CD4-positive, alpha-beta memory T cell (primary cell): Measurements from ENCODE around the gene APBA2. TPM values are rescaled to one million over a fixed set of nuclear protein-coding genes. Genes with fewer than 3 reads are reported as not detected.

Experiments
- CTCF ChIA-PET: fragments of 350-600 bp; sonication (Branson Sonifier 250); formaldehyde crosslinking; loops from one replicate; lab custom pipeline; 2021; ENCODE audit warnings: inconsistent platforms; ENCODE audit not compliant: partially characterized antibody; lab: Charles Lee
- POLR2A ChIA-PET: fragments of 350-600 bp; sonication (Branson Sonifier 250); formaldehyde crosslinking; loops from one replicate; lab custom pipeline; 2021; ENCODE audit not compliant: partially characterized antibody; lab: Charles Lee
- DNase-seq, 5 donors: peaks; one replicate each; pipeline versions ENCODE4 v3.0.0 to v3.0.0-alpha.2; 2020 to 2022; ENCODE audit warnings: mixed read lengths in 1 of 5
- H3K27ac ChIP-seq: one replicate; pipeline ENCODE4 v1.7.0; 2013; ENCODE audit warnings: low read depth, low read length
- H3K27me3 ChIP-seq: 2 replicates; pipeline ENCODE4 v1.7.0; 2013; ENCODE audit warnings: mild to moderate bottlenecking, low read length, moderate library complexity; ENCODE audit not compliant: insufficient read depth
- H3K36me3 ChIP-seq: 2 replicates; pipeline ENCODE4 v1.7.0; 2013; ENCODE audit warnings: mild to moderate bottlenecking, low read length, moderate library complexity; ENCODE audit not compliant: insufficient read depth
- H3K4me1 ChIP-seq: 2 replicates; pipeline ENCODE4 v1.7.0; 2013; ENCODE audit warnings: mild to moderate bottlenecking, low read length, moderate library complexity; ENCODE audit not compliant: insufficient read depth
- H3K4me3 ChIP-seq, 2 donors: one replicate each; pipeline ENCODE4 v1.7.0; 2013; ENCODE audit warnings: low read length in 2 of 2, mild to moderate bottlenecking in 1 of 2
- H3K9me3 ChIP-seq, 2 donors: one replicate each; pipeline ENCODE4 v1.7.0; 2013; ENCODE audit warnings: low read length in 2 of 2, control low read depth in 1 of 2; ENCODE audit not compliant: control insufficient read depth in 1 of 2
- H3K27ac Mint-ChIP-seq, 7 donors: one replicate each; pipeline ENCODE4 v1.8.0; 2020 to 2021; ENCODE audit warnings: mixed read lengths in 7 of 7, mild to moderate bottlenecking in 6 of 7, inconsistent platforms in 3 of 7, moderate library complexity in 3 of 7
- H3K27me3 Mint-ChIP-seq, 2 donors: one replicate each; pipeline ENCODE4 v1.8.0; 2020 to 2021; ENCODE audit warnings: mixed read lengths in 2 of 2
- H3K36me3 Mint-ChIP-seq, 2 donors: one replicate each; pipeline ENCODE4 v1.8.0; 2020 to 2021; ENCODE audit warnings: mixed read lengths in 2 of 2, inconsistent platforms in 1 of 2, mild to moderate bottlenecking in 1 of 2
- H3K4me1 Mint-ChIP-seq, 4 donors: one replicate each; pipeline ENCODE4 v1.8.0; 2020 to 2021; ENCODE audit warnings: mixed read lengths in 4 of 4, mild to moderate bottlenecking in 1 of 4
- H3K4me3 Mint-ChIP-seq, 8 donors: one replicate each; pipeline ENCODE4 v1.8.0; 2020 to 2021; ENCODE audit warnings: mixed read lengths in 8 of 8, mild to moderate bottlenecking in 7 of 8, moderate library complexity in 6 of 8, inconsistent platforms in 3 of 8
- H3K9me3 Mint-ChIP-seq, 8 donors: one replicate each; pipeline ENCODE4 v1.8.0; 2020 to 2021; ENCODE audit warnings: mixed read lengths in 8 of 8, mild to moderate bottlenecking in 5 of 8, inconsistent platforms in 3 of 8, moderate library complexity in 1 of 8
- intact Hi-C: fragments of 100-400 bp; cut with micrococcal nuclease; formaldehyde crosslinking; loops from one replicate; pipeline ENCODE4 v1.15.1; 2023
- polyA plus RNA-seq, 2 donors: library from polyadenylated mRNA; unstranded; fragments of 300-500 nt; fragmentation: Illumina TruSeq; gene quantifications; one replicate each; pipeline ENCODE4 v1.2.3, GENCODE V29; 2021
- total RNA-seq, 2 experiments: library from RNA; stranded (reverse); gene quantifications; one replicate each; pipeline ENCODE4 v1.2.3, GENCODE V29; 2021

APBA2 gene
- total and polyA plus RNA-seq, 4 experiments from 2014 or later: 11.1 to 57.3 (median 40.4) TPM

DNA sequence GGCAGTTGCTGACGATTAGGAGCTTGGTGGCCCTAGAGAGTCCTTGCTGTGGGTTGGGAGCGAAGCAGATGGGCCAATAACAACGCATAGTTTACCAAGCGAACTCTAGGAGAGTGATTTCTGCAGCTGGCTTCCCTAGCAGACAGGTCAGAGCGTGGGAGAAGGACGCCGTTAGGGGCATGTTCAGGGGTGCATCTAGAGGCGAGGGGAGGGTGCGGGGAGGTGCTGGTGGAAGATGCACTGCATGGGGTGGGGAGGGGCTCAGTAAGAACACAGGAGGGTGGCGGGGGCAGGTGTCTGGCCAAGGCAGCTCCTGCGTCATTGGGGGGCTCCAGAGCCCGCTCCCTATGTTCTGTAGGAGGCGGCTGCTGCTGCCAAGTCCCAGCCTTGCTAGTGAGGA, 8.9 kb downstream of the APBA2 start:
- peaks cover 0 to 1% (median 0%) of the 10 kb centered on the region in 8 donors for H3K9me3 Mint-ChIP-seq
- Histone ChIP-seq H3K4me3 (no peak overlapping the region), H3K9me3 (no peaks in the 10 kb centered on the region), H3K4me1 (peaks cover 32% of the 10 kb centered on the region), H3K27me3 (no peaks in the 10 kb centered on the region), H3K27ac (no peak overlapping the region), H3K36me3 (no peaks in the 10 kb centered on the region)
- no peak for DNase-seq
- H3K27me3 Mint-ChIP-seq: no peaks in the 10 kb centered on the region
- intact Hi-C loops: no loop called here
- peak overlapping the region in 1 of 7 donors; percentile 41 for H3K27ac Mint-ChIP-seq
- CTCF ChIA-PET: interaction anchor here (0.9 kb wide), 1 partner anchor 41 kb away, joined by 3 read pairs; no protein-coding TSS in a partner anchor
- H3K4me3 Mint-ChIP-seq: no peak overlapping the region
- peaks cover 0 to 5% of the 10 kb centered on the region in 2 donors for H3K36me3 Mint-ChIP-seq
- POLR2A ChIA-PET: interaction anchor here (0.9 to 1.3 kb wide), 2 partner anchors 8 to 39 kb away, joined by 3 to 4 read pairs; no protein-coding TSS in a partner anchor
- H3K4me1 Mint-ChIP-seq: peaks cover 34 to 60% (median 43%) of the 10 kb centered on the region in 4 donors

DNA sequence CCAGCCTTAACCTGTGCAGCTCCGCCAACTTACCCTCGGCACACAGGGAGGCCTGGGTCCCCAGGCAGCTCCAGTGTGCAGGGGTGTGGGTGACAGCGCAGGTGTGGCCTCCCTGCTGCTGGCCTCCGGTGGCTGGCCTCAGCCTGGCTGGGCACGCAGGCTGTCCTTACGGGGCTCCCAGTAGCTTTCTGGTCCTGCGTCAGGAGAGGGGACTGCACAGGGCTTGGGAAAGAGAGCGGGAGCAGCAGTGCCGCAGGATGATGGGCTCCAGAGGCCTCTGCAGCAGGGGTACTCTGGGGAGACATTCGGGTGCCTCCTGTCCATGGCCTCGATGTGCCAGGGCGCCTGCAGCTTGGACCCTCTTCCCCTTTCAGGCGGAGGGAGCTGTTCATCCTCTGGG, 9.4 kb downstream of the APBA2 start:
- H3K4me3 ChIP-seq: no peak overlapping the region
- no peak for DNase-seq
- H3K27me3 Mint-ChIP-seq: no peaks in the 10 kb centered on the region
- intact Hi-C loops: no loop called here
- no peak overlapping the region for H3K4me3 Mint-ChIP-seq
- peaks cover 29 to 56% (median 39%) of the 10 kb centered on the region in 4 donors for H3K4me1 Mint-ChIP-seq
- no peak overlapping the region for H3K27ac Mint-ChIP-seq
- H3K27ac ChIP-seq: no peak overlapping the region
- no peaks in the 10 kb centered on the region for H3K36me3 ChIP-seq
- H3K4me1 ChIP-seq: peaks cover 30% of the 10 kb centered on the region
- CTCF ChIA-PET: no interaction called here
- no peaks in the 10 kb centered on the region for H3K27me3 ChIP-seq
- POLR2A ChIA-PET: interaction anchor here (1.3 kb wide), 1 partner anchor 8 kb away, joined by 4 read pairs; no protein-coding TSS in a partner anchor
- H3K36me3 Mint-ChIP-seq: peaks cover 0 to 5% of the 10 kb centered on the region in 2 donors
- H3K9me3 Mint-ChIP-seq: no peaks in the 10 kb centered on the region
- no peaks in the 10 kb centered on the region for H3K9me3 ChIP-seq

DNA sequence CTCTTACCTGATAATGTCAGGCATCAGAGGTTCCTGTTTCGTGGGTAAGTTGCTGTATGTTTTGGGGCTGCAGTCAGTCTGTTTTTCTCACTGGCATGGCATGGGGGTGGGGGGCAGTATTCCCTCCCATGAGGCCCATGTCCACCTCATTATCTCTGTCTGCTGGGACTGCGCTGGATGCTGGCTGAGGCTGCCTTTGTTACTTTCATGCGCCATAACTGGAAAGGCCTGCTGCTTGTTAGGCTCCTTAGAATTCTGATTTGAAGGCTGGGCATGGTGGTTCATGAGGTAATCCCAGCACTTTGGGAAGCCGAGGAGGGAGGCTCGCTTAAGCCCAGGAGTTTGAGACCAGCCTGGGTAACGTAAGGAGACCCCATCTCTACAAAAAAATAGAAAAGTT, 9.8 kb downstream of the APBA2 start:
- H3K27me3 ChIP-seq: no peaks in the 10 kb centered on the region
- no peak overlapping the region for H3K27ac ChIP-seq
- no peak for DNase-seq
- ChIA-PET CTCF (no interaction called here), POLR2A (interaction anchor here (1.3 kb wide), 1 partner anchor 9 kb away, joined by 4 read pairs; no protein-coding TSS in a partner anchor)
- Mint-ChIP-seq H3K4me3 (no peak overlapping the region), H3K36me3 (peaks cover 0 to 5% of the 10 kb centered on the region in 2 donors), H3K27me3 (no peaks in the 10 kb centered on the region), H3K9me3 (no peaks in the 10 kb centered on the region), H3K4me1 (peaks cover 25 to 56% (median 34%) of the 10 kb centered on the region in 4 donors), H3K27ac (no peak overlapping the region)
- intact Hi-C loops: no loop called here
- H3K4me3 ChIP-seq: no peak overlapping the region
- peaks cover 26% of the 10 kb centered on the region for H3K4me1 ChIP-seq
- no peaks in the 10 kb centered on the region for H3K36me3 ChIP-seq
- no peaks in the 10 kb centered on the region for H3K9me3 ChIP-seq

DNA sequence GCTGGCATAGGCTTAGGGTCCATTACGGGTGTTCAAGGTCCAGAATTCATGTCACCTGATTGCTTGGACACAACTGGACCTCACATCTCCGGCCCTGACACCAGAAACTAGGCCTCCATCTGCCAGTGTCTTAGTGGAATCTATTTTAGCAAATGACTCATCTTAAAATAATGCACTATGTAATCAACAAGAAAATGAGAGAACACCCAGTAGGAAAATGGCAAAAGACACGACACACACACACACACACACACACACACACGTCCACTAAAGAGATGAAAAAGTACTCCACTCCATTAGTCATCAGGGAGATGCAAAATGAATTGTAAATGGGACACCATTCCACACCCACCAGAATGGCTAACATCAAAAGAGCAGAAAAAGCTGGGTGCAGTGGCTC, 11.2 kb downstream of the APBA2 start:
- Histone ChIP-seq H3K4me3 (no peak overlapping the region), H3K9me3 (no peaks in the 10 kb centered on the region), H3K27ac (no peak overlapping the region), H3K27me3 (no peaks in the 10 kb centered on the region), H3K36me3 (no peaks in the 10 kb centered on the region), H3K4me1 (peaks cover 13% of the 10 kb centered on the region)
- Mint-ChIP-seq H3K4me1 (peaks cover 14 to 52% (median 23%) of the 10 kb centered on the region in 4 donors), H3K27ac (no peak overlapping the region), H3K9me3 (no peaks in the 10 kb centered on the region), H3K27me3 (no peaks in the 10 kb centered on the region), H3K4me3 (no peak overlapping the region), H3K36me3 (peaks cover 0 to 5% of the 10 kb centered on the region in 2 donors)
- DNase-seq: no peak
- intact Hi-C loops: no loop called here
- POLR2A ChIA-PET: no interaction called here
- CTCF ChIA-PET: no interaction called here

DNA sequence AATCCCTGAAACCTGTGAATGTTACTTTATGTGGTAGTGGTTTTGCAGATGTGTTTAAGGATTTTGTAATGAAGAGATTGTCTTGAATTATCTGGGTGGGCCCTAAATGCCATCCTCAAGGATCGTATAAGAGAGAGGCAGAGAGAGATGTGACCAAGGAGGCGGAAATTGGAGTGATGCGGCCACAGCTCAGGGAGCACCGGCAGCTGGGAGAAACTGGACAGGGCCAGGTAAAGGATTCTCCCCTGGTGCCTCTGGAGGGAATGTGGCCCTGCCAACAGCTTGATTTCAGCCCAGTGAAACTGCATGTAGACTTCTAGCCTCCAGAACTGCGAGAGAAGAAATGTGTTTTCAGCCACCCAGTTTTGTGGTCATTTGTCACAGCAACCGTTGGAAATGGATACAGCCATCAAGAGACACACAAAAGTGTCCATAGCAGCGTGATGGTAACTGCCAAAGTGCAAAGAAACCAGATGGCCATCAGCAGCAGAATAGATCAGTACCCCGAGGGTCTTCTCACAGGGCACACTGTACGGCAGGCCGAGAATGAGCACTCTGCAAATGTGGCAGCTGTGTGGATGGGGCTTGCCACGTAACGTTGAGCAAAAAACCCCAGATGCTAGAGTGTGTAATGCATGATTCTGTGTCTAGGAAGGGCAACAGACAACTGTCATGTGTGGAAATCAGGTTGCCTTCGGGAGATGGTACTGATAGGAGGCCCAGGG, 12.2 kb downstream of the APBA2 start:
- Histone ChIP-seq H3K36me3 (no peaks in the 10 kb centered on the region), H3K9me3 (no peaks in the 10 kb centered on the region), H3K4me1 (peaks cover 5% of the 10 kb centered on the region), H3K27ac (no peak overlapping the region), H3K27me3 (no peaks in the 10 kb centered on the region), H3K4me3 (no peak overlapping the region)
- Mint-ChIP-seq H3K27me3 (no peaks in the 10 kb centered on the region), H3K9me3 (no peaks in the 10 kb centered on the region), H3K27ac (peak overlapping the region in 2 of 7 donors; percentile 7 to 26), H3K4me3 (no peak overlapping the region), H3K36me3 (peaks cover 0 to 9% of the 10 kb centered on the region in 2 donors), H3K4me1 (peaks cover 12 to 52% (median 20%) of the 10 kb centered on the region in 4 donors)
- ChIA-PET POLR2A (no interaction called here), CTCF (no interaction called here)
- intact Hi-C loops: no loop called here
- DNase-seq: no peak

DNA sequence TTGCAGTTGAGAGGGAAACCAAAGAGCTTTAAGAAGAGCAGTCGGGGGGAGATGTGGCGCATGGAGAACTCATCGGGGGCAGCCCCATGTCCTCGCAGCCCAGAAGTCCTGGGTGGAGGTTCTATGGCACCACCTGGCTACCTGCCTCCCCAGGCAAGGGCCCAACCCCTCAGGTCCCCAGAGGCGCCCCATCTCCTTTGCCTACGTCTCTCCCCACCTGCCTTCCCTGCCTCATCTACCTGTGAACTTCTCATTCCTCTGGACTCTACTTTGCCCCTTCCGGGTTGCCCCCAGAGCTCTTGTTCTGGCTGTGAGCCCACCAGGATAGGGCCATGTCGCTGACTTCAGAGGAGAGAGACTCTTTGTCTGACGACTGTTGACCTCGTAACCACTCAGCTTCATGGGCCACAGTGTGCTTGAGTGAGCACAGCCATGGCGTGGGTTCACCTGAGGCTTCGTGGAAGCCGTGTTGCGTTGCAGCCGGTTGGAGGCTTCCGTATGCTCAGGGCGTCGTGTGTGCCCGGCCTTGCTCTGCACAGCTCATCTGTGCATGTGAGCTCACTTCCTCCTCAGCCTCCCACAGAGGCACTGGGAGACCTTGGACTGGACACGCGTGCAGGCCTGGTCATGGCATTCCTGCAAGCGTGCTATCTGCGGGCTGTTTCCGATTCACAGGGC, 13.4 kb downstream of the APBA2 start:
- Mint-ChIP-seq H3K27me3 (no peaks in the 10 kb centered on the region), H3K4me1 (peaks cover 13 to 55% (median 22%) of the 10 kb centered on the region in 4 donors), H3K36me3 (peaks cover 0 to 9% of the 10 kb centered on the region in 2 donors), H3K4me3 (no peak overlapping the region), H3K27ac (peak overlapping the region in 2 of 7 donors; percentile 26 to 68), H3K9me3 (no peaks in the 10 kb centered on the region)
- no peak overlapping the region for H3K4me3 ChIP-seq
- intact Hi-C loops: no loop called here
- DNase-seq: no peak
- H3K4me1 ChIP-seq: peaks cover 3% of the 10 kb centered on the region
- no peak overlapping the region for H3K27ac ChIP-seq
- H3K27me3 ChIP-seq: no peaks in the 10 kb centered on the region
- CTCF ChIA-PET: no interaction called here
- H3K36me3 ChIP-seq: no peaks in the 10 kb centered on the region
- H3K9me3 ChIP-seq: no peaks in the 10 kb centered on the region
- POLR2A ChIA-PET: no interaction called here
